HG03196 (cell line): Measurements from ENCODE around the gene ZBTB38.

Source experiments
- ATAC-seq: cut with Tn5 transposase; IDR thresholded peaks from one replicate; pipeline ENCODE4 v1.9.1; 2021; ENCODE audit not compliant: unreplicated experiment

Gene ZBTB38

GRCh38 chr3:141368062-141368924 lies at the start of gene ZBTB38:
Gene ZBTB38 (plus strand): TSS chr3:141368504. CDS start chr3:141442389, 73,885 bp downstream.
- ATAC-seq, result no peak

GRCh38 chr3:141320399-141321108 lies 47.8 kb upstream of the ZBTB38 start:
- ATAC-seq, result no peak

GRCh38 chr3:141321109-141321497 lies 47.2 kb upstream of the ZBTB38 start:
- no peak for ATAC-seq

- ATAC-seq, result no peak
Measured at GRCh38 chr3:141323936-141324704, 44.2 kb upstream of the ZBTB38 start.

GRCh38 chr3:141326123-141326522 lies 42.2 kb upstream of the ZBTB38 start:
- no peak for ATAC-seq

GRCh38 chr3:141326626-141327025 lies 41.7 kb upstream of the ZBTB38 start:
- ATAC-seq, result no peak

- no peak for ATAC-seq
Measured at GRCh38 chr3:141328286-141329166, 39.8 kb upstream of the ZBTB38 start.

- ATAC-seq, result no peak
Measured at GRCh38 chr3:141330235-141330634, 38.1 kb upstream of the ZBTB38 start.

GRCh38 chr3:141330718-141331376 lies 37.5 kb upstream of the ZBTB38 start:
- ATAC-seq, result no peak

- ATAC-seq, result peak; percentile 43
Measured at GRCh38 chr3:141331377-141332318, 36.7 kb upstream of the ZBTB38 start.

GRCh38 chr3:141332416-141332815 lies 35.9 kb upstream of the ZBTB38 start:
- ATAC-seq, result no peak

- no peak for ATAC-seq
Measured at GRCh38 chr3:141333836-141334626, 34.3 kb upstream of the ZBTB38 start.

GRCh38 chr3:141334627-141335250 lies 33.6 kb upstream of the ZBTB38 start:
- ATAC-seq, result no peak

- ATAC-seq, result no peak
Measured at GRCh38 chr3:141335531-141336061, 32.7 kb upstream of the ZBTB38 start.

- ATAC-seq, result peak; percentile 84
Measured at GRCh38 chr3:141336672-141337522, 31.4 kb upstream of the ZBTB38 start.

- ATAC-seq, result no peak
Measured at GRCh38 chr3:141337523-141337854, 30.8 kb upstream of the ZBTB38 start.

- no peak for ATAC-seq
Measured at GRCh38 chr3:141337991-141338390, 30.3 kb upstream of the ZBTB38 start.
